WTC11 (cell line): Measurements from ENCODE around the gene GLG1.

Source experiments
- CBFB ChIP-seq: sonication (generic); formaldehyde crosslinking; IDR thresholded peaks from 2 replicates; pipeline ENCODE4 v1.8.1; 2022; ENCODE audit warnings: mild to moderate bottlenecking, low read depth, missing genetic modification reagents
- IRF2 ChIP-seq: sonication (generic); formaldehyde crosslinking; IDR thresholded peaks from 2 replicates; pipeline ENCODE4 v1.8.0; 2022; ENCODE audit warnings: low read depth, missing genetic modification reagents, borderline replicate concordance
- JUN ChIP-seq: sonication (generic); formaldehyde crosslinking; IDR thresholded peaks from 2 replicates; pipeline ENCODE4 v1.8.0; 2023; ENCODE audit warnings: mild to moderate bottlenecking, missing genetic modification reagents
- NR3C1 ChIP-seq: sonication (generic); formaldehyde crosslinking; conservative IDR thresholded peaks from 2 replicates; pipeline ENCODE4 v1.8.1; 2023; ENCODE audit warnings: low read depth, mild to moderate bottlenecking, missing genetic modification reagents
- SMAD4 ChIP-seq: sonication (generic); formaldehyde crosslinking; IDR thresholded peaks from 2 replicates; pipeline ENCODE4 v1.8.0; 2022; ENCODE audit warnings: mild to moderate bottlenecking, missing genetic modification reagents
- TCF7 ChIP-seq: sonication (generic); formaldehyde crosslinking; IDR thresholded peaks from 2 replicates; pipeline ENCODE4 v1.8.0; 2022; ENCODE audit warnings: mild to moderate bottlenecking, low read depth, missing genetic modification reagents, moderate library complexity
- TF ChIP-seq, protein P1 (sequence below): fragments of 200-600 bp; IDR thresholded peaks from 2 replicates; pipeline ENCODE4 v1.8.0; 2022; ENCODE audit warnings: antibody characterized with exemption
- TF ChIP-seq, protein P2 (sequence below): sonication (generic); formaldehyde crosslinking; conservative IDR thresholded peaks from 2 replicates; pipeline ENCODE4 v1.8.1; 2022; ENCODE audit warnings: mild to moderate bottlenecking, missing genetic modification reagents
- TF ChIP-seq, protein P3 (sequence below): sonication (generic); formaldehyde crosslinking; IDR thresholded peaks from 2 replicates; pipeline ENCODE4 v1.8.0; 2022; ENCODE audit warnings: mild to moderate bottlenecking, missing genetic modification reagents
- TF ChIP-seq, protein P4 (sequence below): sonication (generic); formaldehyde crosslinking; IDR thresholded peaks from 2 replicates; pipeline ENCODE4 v1.8.1; 2023; ENCODE audit warnings: mild to moderate bottlenecking, missing genetic modification reagents
- TF ChIP-seq, protein P5 (sequence below): sonication (generic); formaldehyde crosslinking; IDR thresholded peaks from 2 replicates; pipeline ENCODE4 v1.8.0; 2023; ENCODE audit warnings: missing genetic modification reagents, mild to moderate bottlenecking, borderline replicate concordance

DNA sequence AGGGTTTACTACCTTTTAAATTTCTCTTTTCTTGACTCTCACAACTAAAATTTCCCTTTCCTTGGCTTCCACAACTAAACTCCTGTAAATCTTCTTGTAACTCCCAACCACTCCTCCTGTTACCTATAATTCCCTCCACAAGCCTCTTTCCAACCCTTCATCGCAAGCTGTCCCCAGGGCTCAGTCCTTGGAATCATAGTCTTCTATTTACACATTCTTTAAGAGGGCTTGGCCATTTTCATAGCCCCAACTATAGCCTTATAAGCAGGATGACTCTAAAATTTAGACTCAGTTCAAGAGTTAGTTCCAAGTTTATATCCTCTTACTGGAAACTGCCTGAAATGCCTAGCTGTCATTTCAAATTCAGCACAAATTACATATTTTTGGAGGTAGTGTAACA, 23.9 kb downstream of the GLG1 start:
- no peak for TF ChIP-seq CBFB (CRISPR knock-in tag)
- TF ChIP-seq, protein P1, sequence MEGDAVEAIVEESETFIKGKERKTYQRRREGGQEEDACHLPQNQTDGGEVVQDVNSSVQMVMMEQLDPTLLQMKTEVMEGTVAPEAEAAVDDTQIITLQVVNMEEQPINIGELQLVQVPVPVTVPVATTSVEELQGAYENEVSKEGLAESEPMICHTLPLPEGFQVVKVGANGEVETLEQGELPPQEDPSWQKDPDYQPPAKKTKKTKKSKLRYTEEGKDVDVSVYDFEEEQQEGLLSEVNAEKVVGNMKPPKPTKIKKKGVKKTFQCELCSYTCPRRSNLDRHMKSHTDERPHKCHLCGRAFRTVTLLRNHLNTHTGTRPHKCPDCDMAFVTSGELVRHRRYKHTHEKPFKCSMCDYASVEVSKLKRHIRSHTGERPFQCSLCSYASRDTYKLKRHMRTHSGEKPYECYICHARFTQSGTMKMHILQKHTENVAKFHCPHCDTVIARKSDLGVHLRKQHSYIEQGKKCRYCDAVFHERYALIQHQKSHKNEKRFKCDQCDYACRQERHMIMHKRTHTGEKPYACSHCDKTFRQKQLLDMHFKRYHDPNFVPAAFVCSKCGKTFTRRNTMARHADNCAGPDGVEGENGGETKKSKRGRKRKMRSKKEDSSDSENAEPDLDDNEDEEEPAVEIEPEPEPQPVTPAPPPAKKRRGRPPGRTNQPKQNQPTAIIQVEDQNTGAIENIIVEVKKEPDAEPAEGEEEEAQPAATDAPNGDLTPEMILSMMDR, result no peak
- TF ChIP-seq, protein P2, sequence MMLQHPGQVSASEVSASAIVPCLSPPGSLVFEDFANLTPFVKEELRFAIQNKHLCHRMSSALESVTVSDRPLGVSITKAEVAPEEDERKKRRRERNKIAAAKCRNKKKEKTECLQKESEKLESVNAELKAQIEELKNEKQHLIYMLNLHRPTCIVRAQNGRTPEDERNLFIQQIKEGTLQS, result no peak
- no peak for TF ChIP-seq SMAD4 (CRISPR knock-in tag)
- no peak for TF ChIP-seq NR3C1
- no peak for TF ChIP-seq IRF2 (CRISPR knock-in tag)
- no peak for TF ChIP-seq TCF7 (CRISPR knock-in tag)
- TF ChIP-seq, protein P3, sequence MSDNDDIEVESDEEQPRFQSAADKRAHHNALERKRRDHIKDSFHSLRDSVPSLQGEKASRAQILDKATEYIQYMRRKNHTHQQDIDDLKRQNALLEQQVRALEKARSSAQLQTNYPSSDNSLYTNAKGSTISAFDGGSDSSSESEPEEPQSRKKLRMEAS (CRISPR knock-in tag), result no peak
- no peak for TF ChIP-seq JUN (CRISPR knock-in tag)
- TF ChIP-seq, protein P4, sequence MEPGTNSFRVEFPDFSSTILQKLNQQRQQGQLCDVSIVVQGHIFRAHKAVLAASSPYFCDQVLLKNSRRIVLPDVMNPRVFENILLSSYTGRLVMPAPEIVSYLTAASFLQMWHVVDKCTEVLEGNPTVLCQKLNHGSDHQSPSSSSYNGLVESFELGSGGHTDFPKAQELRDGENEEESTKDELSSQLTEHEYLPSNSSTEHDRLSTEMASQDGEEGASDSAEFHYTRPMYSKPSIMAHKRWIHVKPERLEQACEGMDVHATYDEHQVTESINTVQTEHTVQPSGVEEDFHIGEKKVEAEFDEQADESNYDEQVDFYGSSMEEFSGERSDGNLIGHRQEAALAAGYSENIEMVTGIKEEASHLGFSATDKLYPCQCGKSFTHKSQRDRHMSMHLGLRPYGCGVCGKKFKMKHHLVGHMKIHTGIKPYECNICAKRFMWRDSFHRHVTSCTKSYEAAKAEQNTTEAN (CRISPR knock-in tag), result no peak
- TF ChIP-seq, protein P5, sequence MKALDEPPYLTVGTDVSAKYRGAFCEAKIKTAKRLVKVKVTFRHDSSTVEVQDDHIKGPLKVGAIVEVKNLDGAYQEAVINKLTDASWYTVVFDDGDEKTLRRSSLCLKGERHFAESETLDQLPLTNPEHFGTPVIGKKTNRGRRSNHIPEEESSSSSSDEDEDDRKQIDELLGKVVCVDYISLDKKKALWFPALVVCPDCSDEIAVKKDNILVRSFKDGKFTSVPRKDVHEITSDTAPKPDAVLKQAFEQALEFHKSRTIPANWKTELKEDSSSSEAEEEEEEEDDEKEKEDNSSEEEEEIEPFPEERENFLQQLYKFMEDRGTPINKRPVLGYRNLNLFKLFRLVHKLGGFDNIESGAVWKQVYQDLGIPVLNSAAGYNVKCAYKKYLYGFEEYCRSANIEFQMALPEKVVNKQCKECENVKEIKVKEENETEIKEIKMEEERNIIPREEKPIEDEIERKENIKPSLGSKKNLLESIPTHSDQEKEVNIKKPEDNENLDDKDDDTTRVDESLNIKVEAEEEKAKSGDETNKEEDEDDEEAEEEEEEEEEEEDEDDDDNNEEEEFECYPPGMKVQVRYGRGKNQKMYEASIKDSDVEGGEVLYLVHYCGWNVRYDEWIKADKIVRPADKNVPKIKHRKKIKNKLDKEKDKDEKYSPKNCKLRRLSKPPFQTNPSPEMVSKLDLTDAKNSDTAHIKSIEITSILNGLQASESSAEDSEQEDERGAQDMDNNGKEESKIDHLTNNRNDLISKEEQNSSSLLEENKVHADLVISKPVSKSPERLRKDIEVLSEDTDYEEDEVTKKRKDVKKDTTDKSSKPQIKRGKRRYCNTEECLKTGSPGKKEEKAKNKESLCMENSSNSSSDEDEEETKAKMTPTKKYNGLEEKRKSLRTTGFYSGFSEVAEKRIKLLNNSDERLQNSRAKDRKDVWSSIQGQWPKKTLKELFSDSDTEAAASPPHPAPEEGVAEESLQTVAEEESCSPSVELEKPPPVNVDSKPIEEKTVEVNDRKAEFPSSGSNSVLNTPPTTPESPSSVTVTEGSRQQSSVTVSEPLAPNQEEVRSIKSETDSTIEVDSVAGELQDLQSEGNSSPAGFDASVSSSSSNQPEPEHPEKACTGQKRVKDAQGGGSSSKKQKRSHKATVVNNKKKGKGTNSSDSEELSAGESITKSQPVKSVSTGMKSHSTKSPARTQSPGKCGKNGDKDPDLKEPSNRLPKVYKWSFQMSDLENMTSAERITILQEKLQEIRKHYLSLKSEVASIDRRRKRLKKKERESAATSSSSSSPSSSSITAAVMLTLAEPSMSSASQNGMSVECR (CRISPR knock-in tag), result no peak
